HepG2 (cell line): ENCODE data around the gene SLIT3. TPM values are rescaled to one million over a fixed set of nuclear protein-coding genes. Genes with fewer than 3 reads are reported as not detected.

Experiments
- FOSL2 ChIP-seq: sonication (generic); formaldehyde crosslinking; IDR thresholded peaks from 2 replicates; pipeline ENCODE4 v1.4.0; 2020; ENCODE audit warnings: missing genetic modification reagents
- NFIC ChIP-seq: IDR thresholded peaks from 2 replicates; pipeline ENCODE4 v1.6.1; 2012; ENCODE audit warnings: mild to moderate bottlenecking, low read length, inconsistent platforms
- PRDM4 ChIP-seq: sonication (generic); formaldehyde crosslinking; IDR thresholded peaks from 2 replicates; pipeline ENCODE4 v1.9.0; 2021; ENCODE audit warnings: missing genetic modification reagents, borderline replicate concordance
- SP140L ChIP-seq: sonication (generic); formaldehyde crosslinking; IDR thresholded peaks from 2 replicates; pipeline ENCODE4 v1.4.0; 2020; ENCODE audit warnings: missing genetic modification reagents, borderline replicate concordance
- TAF1 ChIP-seq: sonication (generic); formaldehyde crosslinking; IDR thresholded peaks from 2 replicates; pipeline ENCODE4 v1.4.0; 2020; ENCODE audit warnings: missing genetic modification reagents
- ZNF7 ChIP-seq: IDR thresholded peaks from 2 replicates; pipeline ENCODE4 v1.6.1; 2016; ENCODE audit warnings: missing biosample characterization, missing genetic modification reagents
- polyA plus RNA-seq, 8 experiments: library from polyadenylated mRNA; depleted of rRNA in 3 of 8; stranded (reverse) in 7 of 8; unstranded in 1 of 8; fragments of >200 nt; fragmentation: Illumina TruSeq in 4 of 8; extraction: Trizol in 4 of 8; gene quantifications; 2 replicates each; pipeline versions ENCODE4 v1.2.1 to v1.2.3, GENCODE V29; 2011 to 2016; ENCODE audit warnings: low read depth in 4 of 8, missing spikeins in 1 of 8, mixed read lengths in 1 of 8; ENCODE audit not compliant: insufficient read depth in 1 of 8
- total RNA-seq, 5 experiments: library from RNA; depleted of rRNA; stranded (reverse); fragments of >200 nt; fragmentation: Illumina TruSeq; extraction: Trizol; gene quantifications; 2 replicates each; pipeline ENCODE4 v1.2.3, GENCODE V29; 2016; ENCODE audit warnings: low read depth in 1 of 5
- TF ChIP-seq, protein P1 (sequence below): sonication (generic); formaldehyde crosslinking; IDR thresholded peaks from 2 replicates; pipeline ENCODE4 v1.4.0; 2020; ENCODE audit warnings: missing genetic modification reagents
- TF ChIP-seq, protein P2 (sequence below): sonication (generic); formaldehyde crosslinking; IDR thresholded peaks from one replicate; pipeline ENCODE4 v1.5.1; 2020; ENCODE audit warnings: mild to moderate bottlenecking, missing genetic modification reagents; ENCODE audit errors: not compliant biosample characterization
- TF ChIP-seq, protein P3 (sequence below): sonication (generic); formaldehyde crosslinking; IDR thresholded peaks from 2 replicates; pipeline ENCODE4 v1.9.0; 2021; ENCODE audit warnings: missing genetic modification reagents, borderline replicate concordance
- TF ChIP-seq, protein P4 (sequence below): sonication (generic); formaldehyde crosslinking; IDR thresholded peaks from 2 replicates; pipeline ENCODE4 v1.8.0; 2022; ENCODE audit warnings: missing genetic modification reagents, mild to moderate bottlenecking, moderate library complexity, borderline replicate concordance

The SLIT3 gene
- total and polyA plus RNA-seq, 2 of the 13 experiments (the other 11 are each of a cell fraction or from before 2014, with no cell fraction given): not detected

DNA sequence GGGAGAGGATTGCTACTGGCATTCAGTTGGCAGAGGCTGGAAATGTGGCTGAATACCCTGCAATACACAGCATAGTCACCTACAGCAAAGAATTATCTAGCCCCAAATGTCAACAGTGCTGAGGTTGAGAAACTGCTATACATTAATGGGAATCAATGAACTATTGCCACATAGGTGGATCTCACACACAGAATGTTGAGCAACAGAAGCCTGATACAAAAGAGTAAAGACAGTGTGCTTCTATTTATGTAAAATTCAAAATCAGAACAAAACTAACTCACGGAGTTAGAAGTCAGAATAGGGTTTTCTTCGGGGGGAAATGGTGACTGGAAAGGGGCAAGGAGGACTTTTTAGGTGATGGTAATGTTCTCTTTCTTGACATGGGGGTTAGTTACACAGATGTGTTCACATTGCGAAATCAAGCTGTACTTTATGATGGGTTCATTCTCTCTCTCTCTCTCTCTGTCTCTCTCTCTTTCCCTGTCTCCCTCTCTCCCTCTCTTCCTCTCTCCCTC is 676.0 kb downstream of the SLIT3 start (continued):
- TF ChIP-seq, protein P1, sequence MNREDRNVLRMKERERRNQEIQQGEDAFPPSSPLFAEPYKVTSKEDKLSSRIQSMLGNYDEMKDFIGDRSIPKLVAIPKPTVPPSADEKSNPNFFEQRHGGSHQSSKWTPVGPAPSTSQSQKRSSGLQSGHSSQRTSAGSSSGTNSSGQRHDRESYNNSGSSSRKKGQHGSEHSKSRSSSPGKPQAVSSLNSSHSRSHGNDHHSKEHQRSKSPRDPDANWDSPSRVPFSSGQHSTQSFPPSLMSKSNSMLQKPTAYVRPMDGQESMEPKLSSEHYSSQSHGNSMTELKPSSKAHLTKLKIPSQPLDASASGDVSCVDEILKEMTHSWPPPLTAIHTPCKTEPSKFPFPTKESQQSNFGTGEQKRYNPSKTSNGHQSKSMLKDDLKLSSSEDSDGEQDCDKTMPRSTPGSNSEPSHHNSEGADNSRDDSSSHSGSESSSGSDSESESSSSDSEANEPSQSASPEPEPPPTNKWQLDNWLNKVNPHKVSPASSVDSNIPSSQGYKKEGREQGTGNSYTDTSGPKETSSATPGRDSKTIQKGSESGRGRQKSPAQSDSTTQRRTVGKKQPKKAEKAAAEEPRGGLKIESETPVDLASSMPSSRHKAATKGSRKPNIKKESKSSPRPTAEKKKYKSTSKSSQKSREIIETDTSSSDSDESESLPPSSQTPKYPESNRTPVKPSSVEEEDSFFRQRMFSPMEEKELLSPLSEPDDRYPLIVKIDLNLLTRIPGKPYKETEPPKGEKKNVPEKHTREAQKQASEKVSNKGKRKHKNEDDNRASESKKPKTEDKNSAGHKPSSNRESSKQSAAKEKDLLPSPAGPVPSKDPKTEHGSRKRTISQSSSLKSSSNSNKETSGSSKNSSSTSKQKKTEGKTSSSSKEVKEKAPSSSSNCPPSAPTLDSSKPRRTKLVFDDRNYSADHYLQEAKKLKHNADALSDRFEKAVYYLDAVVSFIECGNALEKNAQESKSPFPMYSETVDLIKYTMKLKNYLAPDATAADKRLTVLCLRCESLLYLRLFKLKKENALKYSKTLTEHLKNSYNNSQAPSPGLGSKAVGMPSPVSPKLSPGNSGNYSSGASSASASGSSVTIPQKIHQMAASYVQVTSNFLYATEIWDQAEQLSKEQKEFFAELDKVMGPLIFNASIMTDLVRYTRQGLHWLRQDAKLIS (CRISPR knock-in tag): no peak
- TF ChIP-seq NFIC: peak; percentile 87
- no peak for TF ChIP-seq PRDM4 (CRISPR knock-in tag)
- peak; percentile 70 for TF ChIP-seq FOSL2
- TF ChIP-seq SP140L (CRISPR knock-in tag): no peak
- TF ChIP-seq, protein P2, sequence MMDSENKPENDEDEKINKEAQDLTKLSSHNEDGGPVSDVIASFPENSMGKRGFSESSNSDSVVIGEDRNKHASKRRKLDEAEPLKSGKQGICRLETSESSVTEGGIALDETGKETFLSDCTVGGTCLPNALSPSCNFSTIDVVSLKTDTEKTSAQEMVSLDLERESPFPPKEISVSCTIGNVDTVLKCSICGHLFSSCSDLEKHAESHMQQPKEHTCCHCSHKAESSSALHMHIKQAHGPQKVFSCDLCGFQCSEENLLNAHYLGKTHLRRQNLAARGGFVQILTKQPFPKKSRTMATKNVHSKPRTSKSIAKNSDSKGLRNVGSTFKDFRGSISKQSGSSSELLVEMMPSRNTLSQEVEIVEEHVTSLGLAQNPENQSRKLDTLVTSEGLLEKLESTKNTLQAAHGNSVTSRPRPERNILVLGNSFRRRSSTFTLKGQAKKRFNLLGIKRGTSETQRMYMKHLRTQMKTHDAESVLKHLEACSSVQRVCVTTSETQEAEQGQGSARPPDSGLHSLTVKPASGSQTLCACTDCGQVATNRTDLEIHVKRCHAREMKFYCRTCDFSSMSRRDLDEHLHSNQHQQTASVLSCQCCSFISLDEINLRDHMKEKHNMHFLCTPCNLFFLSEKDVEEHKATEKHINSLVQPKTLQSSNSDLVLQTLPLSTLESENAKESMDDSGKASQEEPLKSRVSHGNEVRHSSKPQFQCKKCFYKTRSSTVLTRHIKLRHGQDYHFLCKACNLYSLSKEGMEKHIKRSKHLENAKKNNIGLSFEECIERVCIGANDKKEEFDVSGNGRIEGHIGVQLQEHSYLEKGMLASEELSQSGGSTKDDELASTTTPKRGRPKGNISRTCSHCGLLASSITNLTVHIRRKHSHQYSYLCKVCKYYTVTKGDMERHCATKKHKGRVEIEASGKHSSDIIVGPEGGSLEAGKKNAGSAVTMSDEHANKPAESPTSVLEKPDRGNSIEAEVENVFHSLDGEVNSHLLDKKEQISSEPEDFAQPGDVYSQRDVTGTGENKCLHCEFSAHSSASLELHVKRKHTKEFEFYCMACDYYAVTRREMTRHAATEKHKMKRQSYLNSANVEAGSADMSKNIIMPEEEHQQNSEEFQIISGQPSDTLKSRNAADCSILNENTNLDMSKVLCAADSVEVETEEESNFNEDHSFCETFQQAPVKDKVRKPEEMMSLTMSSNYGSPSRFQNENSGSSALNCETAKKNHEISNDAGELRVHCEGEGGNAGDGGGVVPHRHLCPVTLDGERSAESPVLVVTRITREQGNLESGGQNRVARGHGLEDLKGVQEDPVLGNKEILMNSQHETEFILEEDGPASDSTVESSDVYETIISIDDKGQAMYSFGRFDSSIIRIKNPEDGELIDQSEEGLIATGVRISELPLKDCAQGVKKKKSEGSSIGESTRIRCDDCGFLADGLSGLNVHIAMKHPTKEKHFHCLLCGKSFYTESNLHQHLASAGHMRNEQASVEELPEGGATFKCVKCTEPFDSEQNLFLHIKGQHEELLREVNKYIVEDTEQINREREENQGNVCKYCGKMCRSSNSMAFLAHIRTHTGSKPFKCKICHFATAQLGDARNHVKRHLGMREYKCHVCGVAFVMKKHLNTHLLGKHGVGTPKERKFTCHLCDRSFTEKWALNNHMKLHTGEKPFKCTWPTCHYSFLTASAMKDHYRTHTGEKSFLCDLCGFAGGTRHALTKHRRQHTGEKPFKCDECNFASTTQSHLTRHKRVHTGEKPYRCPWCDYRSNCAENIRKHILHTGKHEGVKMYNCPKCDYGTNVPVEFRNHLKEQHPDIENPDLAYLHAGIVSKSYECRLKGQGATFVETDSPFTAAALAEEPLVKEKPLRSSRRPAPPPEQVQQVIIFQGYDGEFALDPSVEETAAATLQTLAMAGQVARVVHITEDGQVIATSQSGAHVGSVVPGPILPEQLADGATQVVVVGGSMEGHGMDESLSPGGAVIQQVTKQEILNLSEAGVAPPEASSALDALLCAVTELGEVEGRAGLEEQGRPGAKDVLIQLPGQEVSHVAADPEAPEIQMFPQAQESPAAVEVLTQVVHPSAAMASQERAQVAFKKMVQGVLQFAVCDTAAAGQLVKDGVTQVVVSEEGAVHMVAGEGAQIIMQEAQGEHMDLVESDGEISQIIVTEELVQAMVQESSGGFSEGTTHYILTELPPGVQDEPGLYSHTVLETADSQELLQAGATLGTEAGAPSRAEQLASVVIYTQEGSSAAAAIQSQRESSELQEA (CRISPR knock-in tag): no peak
- TF ChIP-seq, protein P3, sequence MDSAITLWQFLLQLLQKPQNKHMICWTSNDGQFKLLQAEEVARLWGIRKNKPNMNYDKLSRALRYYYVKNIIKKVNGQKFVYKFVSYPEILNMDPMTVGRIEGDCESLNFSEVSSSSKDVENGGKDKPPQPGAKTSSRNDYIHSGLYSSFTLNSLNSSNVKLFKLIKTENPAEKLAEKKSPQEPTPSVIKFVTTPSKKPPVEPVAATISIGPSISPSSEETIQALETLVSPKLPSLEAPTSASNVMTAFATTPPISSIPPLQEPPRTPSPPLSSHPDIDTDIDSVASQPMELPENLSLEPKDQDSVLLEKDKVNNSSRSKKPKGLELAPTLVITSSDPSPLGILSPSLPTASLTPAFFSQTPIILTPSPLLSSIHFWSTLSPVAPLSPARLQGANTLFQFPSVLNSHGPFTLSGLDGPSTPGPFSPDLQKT (CRISPR knock-in tag): no peak
- no peak for TF ChIP-seq TAF1 (CRISPR knock-in tag)
- TF ChIP-seq, protein P4, sequence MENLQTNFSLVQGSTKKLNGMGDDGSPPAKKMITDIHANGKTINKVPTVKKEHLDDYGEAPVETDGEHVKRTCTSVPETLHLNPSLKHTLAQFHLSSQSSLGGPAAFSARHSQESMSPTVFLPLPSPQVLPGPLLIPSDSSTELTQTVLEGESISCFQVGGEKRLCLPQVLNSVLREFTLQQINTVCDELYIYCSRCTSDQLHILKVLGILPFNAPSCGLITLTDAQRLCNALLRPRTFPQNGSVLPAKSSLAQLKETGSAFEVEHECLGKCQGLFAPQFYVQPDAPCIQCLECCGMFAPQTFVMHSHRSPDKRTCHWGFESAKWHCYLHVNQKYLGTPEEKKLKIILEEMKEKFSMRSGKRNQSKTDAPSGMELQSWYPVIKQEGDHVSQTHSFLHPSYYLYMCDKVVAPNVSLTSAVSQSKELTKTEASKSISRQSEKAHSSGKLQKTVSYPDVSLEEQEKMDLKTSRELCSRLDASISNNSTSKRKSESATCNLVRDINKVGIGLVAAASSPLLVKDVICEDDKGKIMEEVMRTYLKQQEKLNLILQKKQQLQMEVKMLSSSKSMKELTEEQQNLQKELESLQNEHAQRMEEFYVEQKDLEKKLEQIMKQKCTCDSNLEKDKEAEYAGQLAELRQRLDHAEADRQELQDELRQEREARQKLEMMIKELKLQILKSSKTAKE (CRISPR knock-in tag): no peak
- TF ChIP-seq ZNF7: no peak
